ENCODE results near the gene CALML4.
A peak's percentile ranks its signal among the peaks of the same experiment; 100 is the strongest.
"Not testable (repeated sequence)": the region's sequence is repeated elsewhere in the genome, so short reads cannot be mapped to it uniquely, and the experiment has no call there.

Gene CALML4

GRCh38 chr15:68204776-68205557 is at the start of gene CALML4:
CALML4 (minus strand) TSS chr15:68205332; CDS start chr15:68205247, 85 bp downstream.
- no peak for DNase-seq

- DNase-seq, result peak in 1 of 2 experiments; percentile 19
Measured at GRCh38 chr15:68252925-68253534, 47.9 kb upstream of the CALML4 start.

GRCh38 chr15:68249058-68249713 is 44.1 kb upstream of the CALML4 start:
- DNase-seq, result no peak

- no peak for DNase-seq
Measured at GRCh38 chr15:68244235-68244634, 39.1 kb upstream of the CALML4 start.

- DNase-seq, result no peak
Measured at GRCh38 chr15:68241088-68241935, 36.2 kb upstream of the CALML4 start.

GRCh38 chr15:68239025-68239424 is 33.9 kb upstream of the CALML4 start:
- no peak for DNase-seq

- DNase-seq, result no peak
Measured at GRCh38 chr15:68235022-68235421, 29.9 kb upstream of the CALML4 start.

GRCh38 chr15:68234520-68234919 is 29.4 kb upstream of the CALML4 start:
- DNase-seq, result not testable (repeated sequence)

GRCh38 chr15:68234060-68234459 is 28.9 kb upstream of the CALML4 start:
- DNase-seq, result no peak

GRCh38 chr15:68232937-68233336 is 27.8 kb upstream of the CALML4 start:
- DNase-seq, result no peak

GRCh38 chr15:68232449-68232848 is 27.3 kb upstream of the CALML4 start:
- no peak for DNase-seq

- no peak for DNase-seq
Measured at GRCh38 chr15:68231102-68231818, 26.1 kb upstream of the CALML4 start.

GRCh38 chr15:68230157-68231100 is 25.3 kb upstream of the CALML4 start:
- peak; percentile 21 to 24 for DNase-seq

GRCh38 chr15:68229386-68230156 is 24.4 kb upstream of the CALML4 start, which contains the start of gene CLN6:
CLN6 (minus strand) TSS chr15:68229728; CDS start chr15:68229584, 144 bp downstream.
- peak; percentile 77 to 79 for DNase-seq

- no peak for DNase-seq
Measured at GRCh38 chr15:68228971-68229385, 23.8 kb upstream of the CALML4 start.

- DNase-seq, result peak in 1 of 2 experiments; percentile 19
Measured at GRCh38 chr15:68228143-68228970, 23.2 kb upstream of the CALML4 start.

- DNase-seq, result no peak
Measured at GRCh38 chr15:68227643-68228142, 22.6 kb upstream of the CALML4 start.

- not testable (repeated sequence) for DNase-seq
Measured at GRCh38 chr15:68225442-68225841, 20.3 kb upstream of the CALML4 start.
